ENCODE data around the gene BTK. TPM values are rescaled to one million over a fixed set of nuclear protein-coding genes. Genes with fewer than 3 reads are reported as not detected.

The BTK gene
- total and polyA plus RNA-seq, 9 of the 15 experiments (the other 6 are each of a cell fraction or from before 2014, with no cell fraction given): 14.9 to 93.4 (median 65.2) TPM

- TF ChIP-seq ZBTB17 (CRISPR knock-in tag; IDR thresholded peaks at IDR 0.05): no peak
- TF ChIP-seq, protein P1, sequence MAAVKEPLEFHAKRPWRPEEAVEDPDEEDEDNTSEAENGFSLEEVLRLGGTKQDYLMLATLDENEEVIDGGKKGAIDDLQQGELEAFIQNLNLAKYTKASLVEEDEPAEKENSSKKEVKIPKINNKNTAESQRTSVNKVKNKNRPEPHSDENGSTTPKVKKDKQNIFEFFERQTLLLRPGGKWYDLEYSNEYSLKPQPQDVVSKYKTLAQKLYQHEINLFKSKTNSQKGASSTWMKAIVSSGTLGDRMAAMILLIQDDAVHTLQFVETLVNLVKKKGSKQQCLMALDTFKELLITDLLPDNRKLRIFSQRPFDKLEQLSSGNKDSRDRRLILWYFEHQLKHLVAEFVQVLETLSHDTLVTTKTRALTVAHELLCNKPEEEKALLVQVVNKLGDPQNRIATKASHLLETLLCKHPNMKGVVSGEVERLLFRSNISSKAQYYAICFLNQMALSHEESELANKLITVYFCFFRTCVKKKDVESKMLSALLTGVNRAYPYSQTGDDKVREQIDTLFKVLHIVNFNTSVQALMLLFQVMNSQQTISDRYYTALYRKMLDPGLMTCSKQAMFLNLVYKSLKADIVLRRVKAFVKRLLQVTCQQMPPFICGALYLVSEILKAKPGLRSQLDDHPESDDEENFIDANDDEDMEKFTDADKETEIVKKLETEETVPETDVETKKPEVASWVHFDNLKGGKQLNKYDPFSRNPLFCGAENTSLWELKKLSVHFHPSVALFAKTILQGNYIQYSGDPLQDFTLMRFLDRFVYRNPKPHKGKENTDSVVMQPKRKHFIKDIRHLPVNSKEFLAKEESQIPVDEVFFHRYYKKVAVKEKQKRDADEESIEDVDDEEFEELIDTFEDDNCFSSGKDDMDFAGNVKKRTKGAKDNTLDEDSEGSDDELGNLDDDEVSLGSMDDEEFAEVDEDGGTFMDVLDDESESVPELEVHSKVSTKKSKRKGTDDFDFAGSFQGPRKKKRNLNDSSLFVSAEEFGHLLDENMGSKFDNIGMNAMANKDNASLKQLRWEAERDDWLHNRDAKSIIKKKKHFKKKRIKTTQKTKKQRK (IDR thresholded peaks at IDR 0.05; ENCODE audit: borderline replicate concordance, low read depth, low read length): no peak
- TF ChIP-seq SLC30A9 (CRISPR knock-in tag; IDR thresholded peaks at IDR 0.05): no peak
- TF ChIP-seq, protein P2, sequence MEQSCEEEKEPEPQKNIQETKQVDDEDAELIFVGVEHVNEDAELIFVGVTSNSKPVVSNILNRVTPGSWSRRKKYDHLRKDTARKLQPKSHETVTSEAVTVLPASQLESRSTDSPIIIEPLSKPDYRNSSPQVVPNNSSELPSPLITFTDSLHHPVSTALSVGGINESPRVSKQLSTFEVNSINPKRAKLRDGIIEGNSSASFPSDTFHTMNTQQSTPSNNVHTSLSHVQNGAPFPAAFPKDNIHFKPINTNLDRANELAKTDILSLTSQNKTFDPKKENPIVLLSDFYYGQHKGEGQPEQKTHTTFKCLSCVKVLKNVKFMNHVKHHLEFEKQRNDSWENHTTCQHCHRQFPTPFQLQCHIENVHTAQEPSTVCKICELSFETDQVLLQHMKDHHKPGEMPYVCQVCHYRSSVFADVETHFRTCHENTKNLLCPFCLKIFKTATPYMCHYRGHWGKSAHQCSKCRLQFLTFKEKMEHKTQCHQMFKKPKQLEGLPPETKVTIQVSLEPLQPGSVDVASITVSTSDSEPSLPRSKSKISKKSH (CRISPR knock-in tag; IDR thresholded peaks at IDR 0.05): no peak
- no peak for TF ChIP-seq HOXB6 (CRISPR knock-in tag; IDR thresholded peaks at IDR 0.05; ENCODE audit: borderline replicate concordance)
- no peak for TF ChIP-seq ILF3 (IDR thresholded peaks at IDR 0.05; ENCODE audit: borderline replicate concordance)
- TF ChIP-seq GABPB2 (CRISPR knock-in tag; conservative IDR thresholded peaks at IDR 0.05): no peak
- TF ChIP-seq PYGO2 (tag; IDR thresholded peaks at IDR 0.05): no peak
- TF ChIP-seq, protein P3, sequence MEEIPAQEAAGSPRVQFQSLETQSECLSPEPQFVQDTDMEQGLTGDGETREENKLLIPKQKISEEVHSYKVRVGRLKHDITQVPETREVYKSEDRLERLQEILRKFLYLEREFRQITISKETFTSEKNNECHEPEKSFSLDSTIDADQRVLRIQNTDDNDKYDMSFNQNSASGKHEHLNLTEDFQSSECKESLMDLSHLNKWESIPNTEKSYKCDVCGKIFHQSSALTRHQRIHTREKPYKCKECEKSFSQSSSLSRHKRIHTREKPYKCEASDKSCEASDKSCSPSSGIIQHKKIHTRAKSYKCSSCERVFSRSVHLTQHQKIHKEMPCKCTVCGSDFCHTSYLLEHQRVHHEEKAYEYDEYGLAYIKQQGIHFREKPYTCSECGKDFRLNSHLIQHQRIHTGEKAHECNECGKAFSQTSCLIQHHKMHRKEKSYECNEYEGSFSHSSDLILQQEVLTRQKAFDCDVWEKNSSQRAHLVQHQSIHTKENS (CRISPR knock-in tag; IDR thresholded peaks at IDR 0.05): no peak
- no peak for TF ChIP-seq HIVEP1 (CRISPR knock-in tag; IDR thresholded peaks at IDR 0.05)
- TF ChIP-seq GATA2 (CRISPR knock-in tag; IDR thresholded peaks at IDR 0.05): no peak
- TF ChIP-seq RB1 (IDR thresholded peaks at IDR 0.05; ENCODE audit: low read depth): peak; percentile 65; the same call in 1 of the 2 replicates
- TF ChIP-seq BMI1 (IDR thresholded peaks at IDR 0.05; ENCODE audit: low read length): no peak
- no peak for TF ChIP-seq NELFE (IDR thresholded peaks at IDR 0.05; ENCODE audit: insufficient read depth, insufficient read length)
- TF ChIP-seq ZNF224 (CRISPR knock-in tag; IDR thresholded peaks at IDR 0.05): no peak
- TF ChIP-seq, protein P4, sequence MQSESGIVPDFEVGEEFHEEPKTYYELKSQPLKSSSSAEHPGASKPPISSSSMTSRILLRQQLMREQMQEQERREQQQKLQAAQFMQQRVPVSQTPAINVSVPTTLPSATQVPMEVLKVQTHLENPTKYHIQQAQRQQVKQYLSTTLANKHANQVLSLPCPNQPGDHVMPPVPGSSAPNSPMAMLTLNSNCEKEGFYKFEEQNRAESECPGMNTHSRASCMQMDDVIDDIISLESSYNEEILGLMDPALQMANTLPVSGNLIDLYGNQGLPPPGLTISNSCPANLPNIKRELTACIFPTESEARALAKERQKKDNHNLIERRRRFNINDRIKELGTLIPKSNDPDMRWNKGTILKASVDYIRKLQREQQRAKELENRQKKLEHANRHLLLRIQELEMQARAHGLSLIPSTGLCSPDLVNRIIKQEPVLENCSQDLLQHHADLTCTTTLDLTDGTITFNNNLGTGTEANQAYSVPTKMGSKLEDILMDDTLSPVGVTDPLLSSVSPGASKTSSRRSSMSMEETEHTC (IDR thresholded peaks at IDR 0.05): no peak
- TF ChIP-seq, protein P5, sequence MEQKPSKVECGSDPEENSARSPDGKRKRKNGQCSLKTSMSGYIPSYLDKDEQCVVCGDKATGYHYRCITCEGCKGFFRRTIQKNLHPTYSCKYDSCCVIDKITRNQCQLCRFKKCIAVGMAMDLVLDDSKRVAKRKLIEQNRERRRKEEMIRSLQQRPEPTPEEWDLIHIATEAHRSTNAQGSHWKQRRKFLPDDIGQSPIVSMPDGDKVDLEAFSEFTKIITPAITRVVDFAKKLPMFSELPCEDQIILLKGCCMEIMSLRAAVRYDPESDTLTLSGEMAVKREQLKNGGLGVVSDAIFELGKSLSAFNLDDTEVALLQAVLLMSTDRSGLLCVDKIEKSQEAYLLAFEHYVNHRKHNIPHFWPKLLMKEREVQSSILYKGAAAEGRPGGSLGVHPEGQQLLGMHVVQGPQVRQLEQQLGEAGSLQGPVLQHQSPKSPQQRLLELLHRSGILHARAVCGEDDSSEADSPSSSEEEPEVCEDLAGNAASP (IDR thresholded peaks at IDR 0.05): no peak
- TF ChIP-seq JUNB (CRISPR knock-in tag; conservative IDR thresholded peaks at IDR 0.05): no peak
- peak; percentile 60 for TF ChIP-seq HMGN3 (IDR thresholded peaks at IDR 0.05; ENCODE audit: borderline replicate concordance, extremely low read depth, insufficient read length, low read depth, low read length)
These were observed 37.4 kb downstream of the BTK start, which contains the start of gene TIMM8A (continued) for GRCh38 chrX:101348452-101349192.
